ENCODE measurements around the gene NUDC. TPM values are rescaled to one million over a fixed set of nuclear protein-coding genes. Genes with fewer than 3 reads are reported as not detected.

The NUDC gene
- total RNA-seq, 5 donors from 2014 or later (not counting 1 experiment from before 2014, with no cell fraction given) = 39.1 to 45.7 (median 43.2) TPM

GRCh38 chr1:26915204-26915842, 6.2 kb upstream of the NUDC start:
- WGBS (ENCODE audit: insufficient coverage) = 67% methylated on average over 3 of the region's 5 CpGs
- Mint-ChIP-seq H3K4me1 (peaks cover 2 to 4% (median 3%) of the 10 kb centered on the region in 3 donors), H3K9me3 (no peaks in the 10 kb centered on the region), H3K4me3 (no peak overlapping the region), H3K27me3 (no peaks in the 10 kb centered on the region), H3K27ac (no peak overlapping the region), H3K36me3 (no peaks in the 10 kb centered on the region)
- Histone ChIP-seq H3K36me3 (ENCODE audit: control insufficient read depth in 2 of 2, extremely low read depth in 1 of 2, insufficient read depth in 1 of 2, low read length in 1 of 2) (no peaks in the 10 kb centered on the region), H3K27ac (ENCODE audit: low read length) (no peak overlapping the region), H3K4me1 (ENCODE audit: control insufficient read depth in 1 of 2, extremely low read depth in 1 of 2, insufficient read depth in 2 of 2, low read length in 2 of 2) (no peaks in the 10 kb centered on the region), H3K4me3 (ENCODE audit: control insufficient read depth in 1 of 2, extremely low read depth in 1 of 2, low read length in 1 of 2) (no peak overlapping the region), H3K27me3 (replicated peaks in 1 of 2; ENCODE audit: control insufficient read depth in 2 of 2, extremely low read depth in 1 of 2, insufficient read depth in 2 of 2, low read length in 1 of 2) (peaks cover 0 to 20% of the 10 kb centered on the region in 2 experiments), H3K9me3 (no peaks in the 10 kb centered on the region)
- DNase-seq (no peak), ATAC-seq (replicated peaks in 1 of 4) (no peak)
- ChIA-PET POLR2A (no interaction called here), CTCF (no interaction called here)

GRCh38 chr1:26921126-26921539, 410 bp upstream of the NUDC start:
- Mint-ChIP-seq H3K27me3 (no peaks in the 10 kb centered on the region), H3K36me3 (peaks cover 3% of the 10 kb centered on the region), H3K27ac (peak overlapping the region; percentile 80 to 95), H3K4me3 (peak overlapping the region; percentile 90 to 98 (median 92)), H3K4me1 (peaks cover 32 to 38% (median 35%) of the 10 kb centered on the region in 3 donors), H3K9me3 (no peaks in the 10 kb centered on the region)
- CTCF ChIA-PET = interaction anchor here in 1 of 2 donors (0.5 kb wide), 1 partner anchor 369 kb away, joined by 3 read pairs; no protein-coding TSS in a partner anchor
- Histone ChIP-seq H3K4me1 (ENCODE audit: control insufficient read depth in 1 of 2, extremely low read depth in 1 of 2, insufficient read depth in 2 of 2, low read length in 2 of 2) (peaks cover 10 to 27% of the 10 kb centered on the region in 2 experiments), H3K9me3 (no peaks in the 10 kb centered on the region), H3K36me3 (ENCODE audit: control insufficient read depth in 2 of 2, extremely low read depth in 1 of 2, insufficient read depth in 1 of 2, low read length in 1 of 2) (peaks cover 0 to 14% of the 10 kb centered on the region in 2 donors), H3K4me3 (ENCODE audit: control insufficient read depth in 1 of 2, extremely low read depth in 1 of 2, low read length in 1 of 2) (peak overlapping the region; percentile 80 to 89), H3K27me3 (replicated peaks in 1 of 2; ENCODE audit: control insufficient read depth in 2 of 2, extremely low read depth in 1 of 2, insufficient read depth in 2 of 2, low read length in 1 of 2) (peaks cover 0 to 4% of the 10 kb centered on the region in 2 experiments), H3K27ac (ENCODE audit: low read length) (peak overlapping the region; percentile 87)
- POLR2A ChIA-PET = interaction anchor here (0.6 to 2.3 kb wide), 5 partner anchors 21 to 451 kb away, joined by 3 to 13 read pairs (median 5); partner anchors contain the start of gene GPATCH3 (in 1 of the 2)
- DNase-seq = no peak
- WGBS (ENCODE audit: insufficient coverage) = 9% methylated on average over 6 of the region's 7 CpGs
- peak; percentile 19 to 47 (median 32) for ATAC-seq (replicated peaks in 1 of 4)

GRCh38 chr1:26922431-26922729, 837 bp downstream of the NUDC start:
- peak overlapping the region; percentile 87 for H3K27ac ChIP-seq (ENCODE audit: low read length)
- ChIA-PET CTCF (no interaction called here), POLR2A (interaction anchor here in 1 of 2 donors (2.3 kb wide), 1 partner anchor 22 kb away, joined by 11 read pairs; the partner anchor contains the start of gene GPATCH3)
- Mint-ChIP-seq H3K4me1 (peaks cover 39 to 44% (median 41%) of the 10 kb centered on the region in 3 donors), H3K27me3 (no peaks in the 10 kb centered on the region), H3K4me3 (peak overlapping the region; percentile 90 to 98 (median 92)), H3K36me3 (peaks cover 9% of the 10 kb centered on the region), H3K27ac (no peak overlapping the region), H3K9me3 (no peaks in the 10 kb centered on the region)
- peaks cover 0 to 22% of the 10 kb centered on the region in 2 donors for H3K36me3 ChIP-seq (ENCODE audit: control insufficient read depth in 2 of 2, extremely low read depth in 1 of 2, insufficient read depth in 1 of 2, low read length in 1 of 2)
- peak overlapping the region; percentile 80 to 89 for H3K4me3 ChIP-seq (ENCODE audit: control insufficient read depth in 1 of 2, extremely low read depth in 1 of 2, low read length in 1 of 2)
- H3K4me1 ChIP-seq (ENCODE audit: control insufficient read depth in 1 of 2, extremely low read depth in 1 of 2, insufficient read depth in 2 of 2, low read length in 2 of 2) = peaks cover 10 to 28% of the 10 kb centered on the region in 2 experiments
- 35% methylated on average over 3 of the region's 6 CpGs for WGBS (ENCODE audit: insufficient coverage)
- H3K27me3 ChIP-seq (replicated peaks in 1 of 2; ENCODE audit: control insufficient read depth in 2 of 2, extremely low read depth in 1 of 2, insufficient read depth in 2 of 2, low read length in 1 of 2) = no peaks in the 10 kb centered on the region
- DNase-seq (no peak), ATAC-seq (replicated peaks in 1 of 4) (no peak)
- H3K9me3 ChIP-seq = no peaks in the 10 kb centered on the region

- DNase-seq = no peak
- H3K27ac ChIP-seq (ENCODE audit: low read length) = no peak overlapping the region
- ChIA-PET POLR2A (no interaction called here), CTCF (no interaction called here)
- Mint-ChIP-seq H3K27me3 (no peaks in the 10 kb centered on the region), H3K27ac (no peak overlapping the region), H3K4me1 (peaks cover 39 to 44% (median 41%) of the 10 kb centered on the region in 3 donors), H3K9me3 (no peaks in the 10 kb centered on the region), H3K4me3 (peak overlapping the region; percentile 90 to 98 (median 92)), H3K36me3 (peaks cover 9% of the 10 kb centered on the region)
- no peak for ATAC-seq (replicated peaks in 1 of 4)
- H3K27me3 ChIP-seq (replicated peaks in 1 of 2; ENCODE audit: control insufficient read depth in 2 of 2, extremely low read depth in 1 of 2, insufficient read depth in 2 of 2, low read length in 1 of 2) = no peaks in the 10 kb centered on the region
- H3K36me3 ChIP-seq (ENCODE audit: control insufficient read depth in 2 of 2, extremely low read depth in 1 of 2, insufficient read depth in 1 of 2, low read length in 1 of 2) = peaks cover 0 to 27% of the 10 kb centered on the region in 2 donors
- WGBS (ENCODE audit: insufficient coverage) = 81% methylated on average over 2 of the region's 3 CpGs
- peaks cover 10 to 28% of the 10 kb centered on the region in 2 experiments for H3K4me1 ChIP-seq (ENCODE audit: control insufficient read depth in 1 of 2, extremely low read depth in 1 of 2, insufficient read depth in 2 of 2, low read length in 2 of 2)
- no peak overlapping the region for H3K4me3 ChIP-seq (ENCODE audit: control insufficient read depth in 1 of 2, extremely low read depth in 1 of 2, low read length in 1 of 2)
- no peaks in the 10 kb centered on the region for H3K9me3 ChIP-seq
These were observed 1.4 kb downstream of the NUDC start for GRCh38 chr1:26922901-26923300.

GRCh38 chr1:26923711-26924110, 2.2 kb downstream of the NUDC start:
- H3K27me3 ChIP-seq (replicated peaks in 1 of 2; ENCODE audit: control insufficient read depth in 2 of 2, extremely low read depth in 1 of 2, insufficient read depth in 2 of 2, low read length in 1 of 2) = no peaks in the 10 kb centered on the region
- H3K4me1 ChIP-seq (ENCODE audit: control insufficient read depth in 1 of 2, extremely low read depth in 1 of 2, insufficient read depth in 2 of 2, low read length in 2 of 2) = peaks cover 10 to 28% of the 10 kb centered on the region in 2 experiments
- Mint-ChIP-seq H3K4me3 (peak overlapping the region; percentile 90 to 98 (median 92)), H3K4me1 (peaks cover 39 to 44% (median 41%) of the 10 kb centered on the region in 3 donors), H3K27ac (no peak overlapping the region), H3K9me3 (no peaks in the 10 kb centered on the region), H3K36me3 (peaks cover 15% of the 10 kb centered on the region), H3K27me3 (no peaks in the 10 kb centered on the region)
- H3K4me3 ChIP-seq (ENCODE audit: control insufficient read depth in 1 of 2, extremely low read depth in 1 of 2, low read length in 1 of 2) = no peak overlapping the region
- no peak for ATAC-seq (replicated peaks in 1 of 4)
- H3K36me3 ChIP-seq (ENCODE audit: control insufficient read depth in 2 of 2, extremely low read depth in 1 of 2, insufficient read depth in 1 of 2, low read length in 1 of 2) = peaks cover 0 to 33% of the 10 kb centered on the region in 2 donors
- no peaks in the 10 kb centered on the region for H3K9me3 ChIP-seq
- CTCF ChIA-PET = interaction anchor here in 1 of 2 donors (0.6 kb wide), 1 partner anchor 926 kb away, joined by 3 read pairs; the partner anchor contains the start of gene PAFAH2
- POLR2A ChIA-PET = no interaction called here
- no peak overlapping the region for H3K27ac ChIP-seq (ENCODE audit: low read length)
- DNase-seq = no peak
- WGBS (ENCODE audit: insufficient coverage) = 100% methylated on average over 1 of the region's 3 CpGs

GRCh38 chr1:26932531-26932930, 11.0 kb downstream of the NUDC start:
- no peak overlapping the region for H3K27ac ChIP-seq (ENCODE audit: low read length)
- ATAC-seq (replicated peaks in 1 of 4) = no peak
- peaks cover 28% of the 10 kb centered on the region for H3K36me3 Mint-ChIP-seq

More at GRCh38 chr1:26932531-26932930, 11.0 kb downstream of the NUDC start:
- Mint-ChIP-seq H3K27ac (no peak overlapping the region), H3K4me1 (peaks cover 4 to 6% (median 5%) of the 10 kb centered on the region in 3 donors), H3K27me3 (no peaks in the 10 kb centered on the region), H3K9me3 (no peaks in the 10 kb centered on the region), H3K4me3 (no peak overlapping the region)
- no CpG with 5 or more reads among the region's 3 CpGs for WGBS (ENCODE audit: insufficient coverage)
- Histone ChIP-seq H3K4me3 (ENCODE audit: control insufficient read depth in 1 of 2, extremely low read depth in 1 of 2, low read length in 1 of 2) (no peak overlapping the region), H3K4me1 (ENCODE audit: control insufficient read depth in 1 of 2, extremely low read depth in 1 of 2, insufficient read depth in 2 of 2, low read length in 2 of 2) (no peaks in the 10 kb centered on the region), H3K27me3 (replicated peaks in 1 of 2; ENCODE audit: control insufficient read depth in 2 of 2, extremely low read depth in 1 of 2, insufficient read depth in 2 of 2, low read length in 1 of 2) (no peaks in the 10 kb centered on the region), H3K36me3 (ENCODE audit: control insufficient read depth in 2 of 2, extremely low read depth in 1 of 2, insufficient read depth in 1 of 2, low read length in 1 of 2) (peaks cover 4 to 42% of the 10 kb centered on the region in 2 donors), H3K9me3 (no peaks in the 10 kb centered on the region)
- POLR2A ChIA-PET = interaction anchor here in 1 of 2 donors (0.5 kb wide), 1 partner anchor 157 kb away, joined by 5 read pairs; no protein-coding TSS in a partner anchor
- CTCF ChIA-PET = no interaction called here
- no peak for DNase-seq

Measured in T-cell (primary cell).